Measurements from ENCODE around the gene CGNL1. TPM values are rescaled to one million over a fixed set of nuclear protein-coding genes. Genes with fewer than 3 reads are reported as not detected.

The CGNL1 gene
- total RNA-seq, 2 experiments from 2014 or later = not detected

GRCh38 chr15:57568299-57568698 lies 192.0 kb downstream of the CGNL1 start:
- ChIA-PET CTCF (interaction anchor here (0.6 kb wide), 1 partner anchor 11 kb away, joined by 3 read pairs; no protein-coding TSS in a partner anchor), POLR2A (no interaction called here)
- Mint-ChIP-seq H3K27me3 (peaks cover 6% of the 10 kb centered on the region), H3K36me3 (ENCODE audit: low read depth) (no peaks in the 10 kb centered on the region), H3K4me1 (peaks cover 14% of the 10 kb centered on the region), H3K27ac (no peak overlapping the region), H3K9me3 (ENCODE audit: low read depth) (no peaks in the 10 kb centered on the region), H3K4me3 (no peak overlapping the region)
- no peak for ATAC-seq
- DNase-seq = no peak
- intact Hi-C loops (cut with DNase I, micrococcal nuclease) = no loop called here

- intact Hi-C loops (cut with DNase I, micrococcal nuclease) = no loop called here
- no peaks in the 10 kb centered on the region for H3K9me3 Mint-ChIP-seq (ENCODE audit: low read depth)
- H3K27me3 Mint-ChIP-seq = peaks cover 6% of the 10 kb centered on the region
- CTCF ChIA-PET = no interaction called here
- ATAC-seq = no peak
- H3K4me3 Mint-ChIP-seq = no peak overlapping the region
- H3K27ac Mint-ChIP-seq = no peak overlapping the region
- H3K36me3 Mint-ChIP-seq (ENCODE audit: low read depth) = no peaks in the 10 kb centered on the region
- peaks cover 5% of the 10 kb centered on the region for H3K4me1 Mint-ChIP-seq
- no peak for DNase-seq
- POLR2A ChIA-PET = no interaction called here
These were observed 194.0 kb downstream of the CGNL1 start for GRCh38 chr15:57570340-57570739.

GRCh38 chr15:57570994-57571393 lies 194.7 kb downstream of the CGNL1 start:
- CTCF ChIA-PET = interaction anchor here (1.2 kb wide), 1 partner anchor 19 kb away, joined by 3 read pairs; no protein-coding TSS in a partner anchor

GRCh38 chr15:57571725-57572124 lies 195.4 kb downstream of the CGNL1 start:
- Mint-ChIP-seq H3K9me3 (ENCODE audit: low read depth) (no peaks in the 10 kb centered on the region), H3K27me3 (peaks cover 6% of the 10 kb centered on the region), H3K4me1 (no peaks in the 10 kb centered on the region), H3K4me3 (no peak overlapping the region), H3K27ac (no peak overlapping the region), H3K36me3 (ENCODE audit: low read depth) (no peaks in the 10 kb centered on the region)
- intact Hi-C loops (cut with DNase I, micrococcal nuclease) = no loop called here
- POLR2A ChIA-PET = no interaction called here
- CTCF ChIA-PET = interaction anchor here (0.9 to 1.2 kb wide), 2 partner anchors 15 to 18 kb away, joined by 3 to 4 read pairs; no protein-coding TSS in a partner anchor
- DNase-seq = no peak
- ATAC-seq = no peak

More at GRCh38 chr15:57570994-57571393, 194.7 kb downstream of the CGNL1 start:
- intact Hi-C loops (cut with DNase I, micrococcal nuclease) = no loop called here
- POLR2A ChIA-PET = no interaction called here
- Mint-ChIP-seq H3K27ac (no peak overlapping the region), H3K27me3 (peaks cover 6% of the 10 kb centered on the region), H3K9me3 (ENCODE audit: low read depth) (no peaks in the 10 kb centered on the region), H3K4me1 (no peaks in the 10 kb centered on the region), H3K36me3 (ENCODE audit: low read depth) (no peaks in the 10 kb centered on the region), H3K4me3 (no peak overlapping the region)
- no peak for ATAC-seq
- no peak for DNase-seq

- Mint-ChIP-seq H3K4me3 (no peak overlapping the region), H3K4me1 (no peaks in the 10 kb centered on the region), H3K36me3 (ENCODE audit: low read depth) (no peaks in the 10 kb centered on the region), H3K27ac (no peak overlapping the region), H3K27me3 (peaks cover 9% of the 10 kb centered on the region), H3K9me3 (ENCODE audit: low read depth) (no peaks in the 10 kb centered on the region)
- POLR2A ChIA-PET = no interaction called here
- DNase-seq (no peak), ATAC-seq (no peak)
- CTCF ChIA-PET = interaction anchor here (0.9 kb wide), 1 partner anchor 15 kb away, joined by 4 read pairs; no protein-coding TSS in a partner anchor
- intact Hi-C loops (cut with DNase I, micrococcal nuclease) = no loop called here
These were observed 196.2 kb downstream of the CGNL1 start for GRCh38 chr15:57572468-57572867.

- Mint-ChIP-seq H3K4me3 (no peak overlapping the region), H3K36me3 (ENCODE audit: low read depth) (no peaks in the 10 kb centered on the region), H3K27me3 (peaks cover 9% of the 10 kb centered on the region), H3K4me1 (no peaks in the 10 kb centered on the region), H3K9me3 (ENCODE audit: low read depth) (no peaks in the 10 kb centered on the region), H3K27ac (no peak overlapping the region)
- POLR2A ChIA-PET = no interaction called here
- ATAC-seq = no peak
- CTCF ChIA-PET = interaction anchor here (0.6 to 0.9 kb wide), 2 partner anchors 14 kb away, joined by 3 read pairs; no protein-coding TSS in a partner anchor
- intact Hi-C loops (cut with DNase I, micrococcal nuclease) = no loop called here
- no peak for DNase-seq
These were observed 196.8 kb downstream of the CGNL1 start for GRCh38 chr15:57573151-57573550.

GRCh38 chr15:57575363-57575762 lies 199.1 kb downstream of the CGNL1 start:
- Mint-ChIP-seq H3K36me3 (ENCODE audit: low read depth) (no peaks in the 10 kb centered on the region), H3K27me3 (peaks cover 11% of the 10 kb centered on the region), H3K27ac (no peak overlapping the region), H3K4me3 (no peak overlapping the region), H3K4me1 (no peaks in the 10 kb centered on the region), H3K9me3 (ENCODE audit: low read depth) (no peaks in the 10 kb centered on the region)
- CTCF ChIA-PET = interaction anchor here (0.6 to 1.2 kb wide), 2 partner anchors 16 to 602 kb away, joined by 3 read pairs; no protein-coding TSS in a partner anchor
- POLR2A ChIA-PET = no interaction called here
- ATAC-seq = no peak
- no peak for DNase-seq
- intact Hi-C loops (cut with DNase I, micrococcal nuclease) = no loop called here

- Mint-ChIP-seq H3K9me3 (ENCODE audit: low read depth) (peaks cover 6% of the 10 kb centered on the region), H3K27ac (no peak overlapping the region), H3K27me3 (peaks cover 17% of the 10 kb centered on the region), H3K4me1 (no peaks in the 10 kb centered on the region), H3K4me3 (no peak overlapping the region), H3K36me3 (ENCODE audit: low read depth) (peaks cover 2% of the 10 kb centered on the region)
- DNase-seq (no peak), ATAC-seq (no peak)
- intact Hi-C loops (cut with DNase I, micrococcal nuclease) = no loop called here
- POLR2A ChIA-PET = no interaction called here
- CTCF ChIA-PET = no interaction called here
These were observed 202.1 kb downstream of the CGNL1 start for GRCh38 chr15:57578288-57578900.

- no peak overlapping the region for H3K27ac Mint-ChIP-seq
- no peak overlapping the region for H3K4me3 Mint-ChIP-seq
- H3K9me3 Mint-ChIP-seq (ENCODE audit: low read depth) = peaks cover 10% of the 10 kb centered on the region
- ChIA-PET POLR2A (no interaction called here), CTCF (interaction anchor here (1.0 to 1.1 kb wide), 3 partner anchors 9 to 20 kb away, joined by 3 to 6 read pairs (median 4); no protein-coding TSS in a partner anchor)
- H3K27me3 Mint-ChIP-seq = peaks cover 17% of the 10 kb centered on the region
- intact Hi-C loops (cut with DNase I, micrococcal nuclease) = no loop called here
- H3K36me3 Mint-ChIP-seq (ENCODE audit: low read depth) = peaks cover 3% of the 10 kb centered on the region
- ATAC-seq (no peak), DNase-seq (no peak)
- no peaks in the 10 kb centered on the region for H3K4me1 Mint-ChIP-seq
These were observed 204.1 kb downstream of the CGNL1 start for GRCh38 chr15:57580428-57580827.

GRCh38 chr15:57580866-57581265 lies 204.6 kb downstream of the CGNL1 start:
- peaks cover 10% of the 10 kb centered on the region for H3K9me3 Mint-ChIP-seq (ENCODE audit: low read depth)
- CTCF ChIA-PET = interaction anchor here (1.0 to 1.1 kb wide), 3 partner anchors 9 to 21 kb away, joined by 3 to 6 read pairs (median 4); no protein-coding TSS in a partner anchor
- POLR2A ChIA-PET = no interaction called here
- H3K4me3 Mint-ChIP-seq = no peak overlapping the region
- H3K36me3 Mint-ChIP-seq (ENCODE audit: low read depth) = peaks cover 3% of the 10 kb centered on the region
- no peak for DNase-seq
- H3K27ac Mint-ChIP-seq = no peak overlapping the region
- H3K4me1 Mint-ChIP-seq = no peaks in the 10 kb centered on the region
- no peak for ATAC-seq
- intact Hi-C loops (cut with DNase I, micrococcal nuclease) = no loop called here
- peaks cover 17% of the 10 kb centered on the region for H3K27me3 Mint-ChIP-seq

- intact Hi-C loops (cut with DNase I, micrococcal nuclease) = no loop called here
- peaks cover 8% of the 10 kb centered on the region for H3K4me1 Mint-ChIP-seq
- CTCF ChIA-PET = no interaction called here
- H3K36me3 Mint-ChIP-seq (ENCODE audit: low read depth) = peaks cover 3% of the 10 kb centered on the region
- POLR2A ChIA-PET = no interaction called here
- H3K27me3 Mint-ChIP-seq = peaks cover 17% of the 10 kb centered on the region
- DNase-seq = no peak
- no peak overlapping the region for H3K4me3 Mint-ChIP-seq
- H3K9me3 Mint-ChIP-seq (ENCODE audit: low read depth) = peaks cover 10% of the 10 kb centered on the region
- ATAC-seq = no peak
- H3K27ac Mint-ChIP-seq = no peak overlapping the region
These were observed 205.8 kb downstream of the CGNL1 start for GRCh38 chr15:57582090-57582489.

- intact Hi-C loops (cut with DNase I, micrococcal nuclease) = no loop called here
- DNase-seq = no peak
- H3K4me3 Mint-ChIP-seq = no peak overlapping the region
- peaks cover 3% of the 10 kb centered on the region for H3K36me3 Mint-ChIP-seq (ENCODE audit: low read depth)
- CTCF ChIA-PET = no interaction called here
- POLR2A ChIA-PET = no interaction called here
- H3K27me3 Mint-ChIP-seq = peaks cover 13% of the 10 kb centered on the region
- no peak for ATAC-seq
- H3K4me1 Mint-ChIP-seq = peaks cover 20% of the 10 kb centered on the region
- H3K27ac Mint-ChIP-seq = no peak overlapping the region
- H3K9me3 Mint-ChIP-seq (ENCODE audit: low read depth) = peaks cover 10% of the 10 kb centered on the region
These were observed 207.0 kb downstream of the CGNL1 start for GRCh38 chr15:57583282-57583681.
